ENCODE measurements around the gene HNRNPF.

The HNRNPF gene

DNA sequence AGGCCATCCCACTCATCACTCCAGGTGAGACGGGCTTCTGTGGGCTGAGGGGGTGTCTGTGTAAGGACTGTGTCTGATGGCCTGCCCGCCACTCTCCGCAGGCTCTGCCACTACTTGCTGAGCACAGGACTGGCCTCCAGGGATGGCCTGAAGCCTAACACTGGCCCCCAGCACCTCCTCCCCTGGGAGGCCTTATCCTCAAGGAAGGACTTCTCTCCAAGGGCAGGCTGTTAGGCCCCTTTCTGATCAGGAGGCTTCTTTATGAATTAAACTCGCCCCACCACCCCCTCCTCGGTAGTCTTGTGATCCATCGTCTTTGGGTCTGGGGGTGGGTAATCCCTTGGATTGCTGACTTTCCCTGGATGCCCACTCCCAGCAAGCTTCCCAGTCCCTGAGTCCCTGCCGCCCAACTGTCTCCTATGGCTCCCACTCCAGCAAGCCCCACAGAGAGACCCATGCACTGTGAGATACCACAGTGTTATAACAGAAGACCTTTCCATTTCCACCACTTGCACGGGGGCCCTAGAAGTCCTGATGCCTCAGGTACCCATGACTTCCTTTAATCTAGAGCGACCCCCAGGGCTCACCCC is 32.8 kb downstream of the HNRNPF start:
- DNase-seq = no peak

GRCh38 chr10:43375401-43376020 is 33.5 kb downstream of the HNRNPF start:
- no peak for DNase-seq

GRCh38 chr10:43374194-43374593 is 34.8 kb downstream of the HNRNPF start:
- no peak for DNase-seq

GRCh38 chr10:43373461-43373860 is 35.5 kb downstream of the HNRNPF start:
- DNase-seq = no peak

- no peak for DNase-seq
Measured at GRCh38 chr10:43372765-43373361, 36.1 kb downstream of the HNRNPF start.

- DNase-seq = no peak
Measured at GRCh38 chr10:43371418-43371817, 37.6 kb downstream of the HNRNPF start, which contains the start of gene FXYD4. Gene FXYD4 (plus strand): TSS chr10:43371636. CDS start chr10:43373747, 2,111 bp downstream.

- no peak for DNase-seq
Measured at GRCh38 chr10:43370671-43371215, 38.2 kb downstream of the HNRNPF start.

GRCh38 chr10:43369921-43370320 is 39.1 kb downstream of the HNRNPF start:
- no peak for DNase-seq

DNA sequence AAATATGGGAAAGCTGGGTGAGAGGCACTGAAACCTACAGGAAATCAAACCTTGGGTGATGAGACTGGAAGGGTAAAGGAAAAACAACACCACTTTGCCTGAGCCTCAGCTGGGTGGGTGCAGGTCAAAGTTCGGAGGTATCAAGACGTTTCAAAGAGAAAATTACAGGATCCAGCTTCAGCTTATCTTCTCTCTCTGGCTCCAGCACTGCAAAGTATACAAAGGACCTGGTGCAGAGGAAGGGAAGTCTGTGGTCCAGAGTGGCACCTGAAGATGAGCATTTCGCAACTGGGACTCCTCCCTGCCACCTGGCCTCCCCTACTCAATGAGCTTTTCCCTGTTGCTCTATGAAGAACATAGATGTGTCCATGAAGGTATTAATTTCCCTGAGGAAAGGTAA is 44.0 kb downstream of the HNRNPF start:
- DNase-seq = no peak

GRCh38 chr10:43362191-43362839 is 46.7 kb downstream of the HNRNPF start:
- DNase-seq = peak; percentile 43

DNA sequence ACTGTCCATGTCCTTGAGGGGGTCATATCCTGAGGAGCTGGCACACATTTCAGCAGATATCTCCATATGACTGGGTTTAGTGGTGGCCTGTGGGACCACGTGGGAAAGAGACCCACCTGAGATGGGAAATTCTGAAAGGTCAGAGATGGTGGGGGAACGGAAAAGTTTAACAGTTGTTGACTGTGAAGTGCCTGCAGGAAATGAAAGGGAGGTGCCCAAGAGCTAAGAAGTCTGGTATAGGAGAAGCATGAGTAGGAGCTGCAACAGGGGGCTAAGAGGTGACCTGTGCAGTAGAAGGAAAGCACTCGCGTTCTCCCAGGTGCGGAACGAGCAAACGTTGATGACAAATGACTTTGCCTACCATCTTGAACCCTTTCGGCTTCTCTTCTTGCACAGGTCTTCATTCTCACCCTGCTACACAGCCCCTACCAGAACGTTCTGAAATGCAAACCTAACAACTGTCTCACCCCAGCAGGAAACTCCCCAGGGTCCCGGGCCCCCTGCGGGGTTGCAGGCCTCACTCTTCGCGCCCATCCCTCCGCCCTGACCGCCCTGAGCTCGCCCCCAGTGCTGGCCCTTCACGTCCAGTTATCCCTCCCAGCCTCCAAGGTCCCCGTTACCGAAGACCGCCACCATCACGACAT is 47.3 kb downstream of the HNRNPF start:
- DNase-seq = no peak

DNA sequence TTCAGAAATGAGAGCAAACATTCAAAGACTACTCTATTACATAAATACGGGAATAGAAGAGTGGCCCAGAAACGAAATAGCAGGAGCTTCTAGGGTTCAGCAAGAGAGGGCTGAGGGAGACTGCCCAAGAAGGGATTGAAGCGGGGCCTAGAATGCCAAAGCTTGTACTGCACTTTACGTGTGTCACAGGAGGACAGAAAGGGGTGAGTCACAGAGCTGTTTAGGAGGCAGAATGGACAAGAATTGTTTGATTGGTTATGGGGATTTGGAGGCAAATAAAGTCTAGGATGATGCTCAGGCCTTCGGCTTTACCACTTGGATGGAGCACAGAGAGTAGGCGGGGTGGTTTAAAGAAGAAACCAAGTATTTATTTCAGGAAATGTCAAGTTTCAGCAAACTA is 48.9 kb downstream of the HNRNPF start:
- no peak for DNase-seq

GRCh38 chr10:43355749-43356371 is 53.1 kb downstream of the HNRNPF start:
- DNase-seq = no peak

- DNase-seq = no peak
Measured at GRCh38 chr10:43354879-43355380, 54.1 kb downstream of the HNRNPF start.

DNA sequence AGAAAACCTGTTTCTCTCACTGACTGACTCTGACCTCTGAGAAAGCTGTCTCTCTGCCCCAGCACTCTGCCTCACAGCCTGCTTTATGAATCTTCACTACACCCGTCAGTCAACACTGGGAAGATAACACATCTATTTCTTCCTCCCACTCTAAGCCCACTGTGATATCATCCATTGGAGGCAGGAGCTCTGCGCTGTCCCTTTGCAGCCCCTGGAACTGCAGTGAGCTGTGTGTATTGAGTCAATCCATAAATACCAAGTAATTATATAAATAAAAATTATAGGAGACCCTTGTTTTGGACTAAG is 54.7 kb downstream of the HNRNPF start:
- DNase-seq = no peak

GRCh38 chr10:43353495-43354329 is 55.3 kb downstream of the HNRNPF start:
- DNase-seq = no peak

DNA sequence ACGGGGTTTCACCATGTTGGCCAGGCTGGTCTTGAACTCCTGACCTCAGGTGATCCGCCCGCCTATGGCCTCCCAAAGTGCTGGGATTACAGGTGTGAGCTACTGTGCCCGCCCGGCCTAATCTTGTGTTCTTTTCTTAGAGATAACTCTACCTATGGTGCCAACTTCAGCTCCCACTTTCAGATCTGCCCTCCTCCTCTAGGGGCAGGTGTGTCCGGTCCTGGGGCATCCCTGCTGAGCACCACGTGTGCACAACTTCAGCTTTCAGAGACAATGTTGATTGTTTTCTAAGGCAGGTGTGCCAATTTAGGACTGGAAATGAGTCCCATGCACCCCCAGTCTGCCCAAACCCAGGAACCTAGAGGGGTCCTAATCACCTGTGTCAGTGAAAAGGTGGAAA is 56.0 kb downstream of the HNRNPF start:
- DNase-seq = no peak

DNA sequence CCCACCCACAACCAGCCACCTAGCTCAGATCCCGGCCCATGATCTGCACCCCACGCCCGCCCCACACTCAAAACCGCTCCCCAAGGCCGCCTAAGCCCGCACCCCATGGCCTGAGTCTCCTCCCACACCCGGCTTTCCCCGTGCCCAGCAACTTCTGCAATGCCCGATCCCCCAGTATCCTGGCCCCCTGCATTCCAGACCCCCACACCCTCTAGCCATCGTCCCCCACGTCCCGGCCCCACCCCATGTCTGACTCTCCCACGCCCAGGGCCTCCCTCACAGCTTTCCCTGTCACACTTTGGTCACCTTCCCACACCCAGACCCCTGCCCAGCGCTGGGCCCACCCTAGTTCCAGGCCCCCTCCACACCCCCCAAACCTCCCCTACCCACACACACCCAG is 57.7 kb downstream of the HNRNPF start:
- DNase-seq = no peak

DNA sequence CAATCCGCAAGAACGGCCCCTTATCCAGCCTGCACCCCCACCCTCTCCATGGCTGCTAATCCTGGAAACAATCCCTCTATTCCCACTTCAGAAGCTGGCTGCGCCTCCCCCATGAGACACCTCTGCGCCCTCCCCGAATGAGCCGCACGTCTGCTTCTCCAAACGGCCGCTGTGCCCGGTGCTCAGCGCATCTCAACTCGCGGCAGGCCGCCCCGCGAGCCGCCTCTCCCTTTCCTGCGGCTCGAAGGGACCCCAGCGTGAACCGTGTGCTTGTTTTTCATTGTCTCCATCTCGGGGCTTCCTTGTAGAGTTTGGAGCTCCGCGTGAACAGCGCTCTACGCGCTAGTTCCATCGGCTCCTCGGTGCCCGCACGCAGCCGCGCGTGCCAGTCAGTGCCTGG is 58.3 kb downstream of the HNRNPF start:
- DNase-seq = no peak

DNA sequence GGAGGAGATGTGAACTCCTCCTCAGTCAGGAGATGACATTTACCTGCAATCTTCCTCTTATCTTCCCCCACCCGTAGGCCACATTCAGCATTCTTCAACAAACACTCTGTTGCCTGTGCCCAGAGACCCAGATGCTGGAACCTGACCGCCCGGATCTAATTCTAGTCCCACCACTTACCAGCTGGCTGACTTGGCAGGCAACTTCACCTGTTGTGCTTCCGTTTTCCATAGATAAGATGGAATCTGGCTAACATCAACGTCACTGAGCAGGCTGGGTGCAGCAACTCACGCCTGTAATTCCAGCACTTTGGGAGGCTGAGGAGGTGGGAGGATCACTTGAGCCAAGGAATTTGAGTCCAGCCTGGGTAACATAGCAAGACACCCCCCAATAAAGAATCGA is 58.8 kb downstream of the HNRNPF start:
- no peak for DNase-seq

GRCh38 chr10:43348511-43349312 is 60.3 kb downstream of the HNRNPF start:
- peak; percentile 14 for DNase-seq

Data from NCI-H2081 treated with DMSO at 0.1 percent for 48 hours (cell line).